CD4-positive, alpha-beta memory T cell (primary cell): ENCODE measurements around the gene EEPD1. TPM values are rescaled to one million over a fixed set of nuclear protein-coding genes. Genes with fewer than 3 reads are reported as not detected.

Source experiments
- CTCF ChIA-PET: fragments of 350-600 bp; sonication (Branson Sonifier 250); formaldehyde crosslinking; loops from one replicate; lab custom pipeline; 2021; ENCODE audit warnings: inconsistent platforms; ENCODE audit not compliant: partially characterized antibody; lab: Charles Lee
- POLR2A ChIA-PET: fragments of 350-600 bp; sonication (Branson Sonifier 250); formaldehyde crosslinking; loops from one replicate; lab custom pipeline; 2021; ENCODE audit not compliant: partially characterized antibody; lab: Charles Lee
- DNase-seq, 5 donors: peaks; one replicate each; pipeline versions ENCODE4 v3.0.0 to v3.0.0-alpha.2; 2020 to 2022; ENCODE audit warnings: mixed read lengths in 1 of 5
- H3K27ac ChIP-seq: one replicate; pipeline ENCODE4 v1.7.0; 2013; ENCODE audit warnings: low read depth, low read length
- H3K27me3 ChIP-seq: 2 replicates; pipeline ENCODE4 v1.7.0; 2013; ENCODE audit warnings: mild to moderate bottlenecking, low read length, moderate library complexity; ENCODE audit not compliant: insufficient read depth
- H3K36me3 ChIP-seq: 2 replicates; pipeline ENCODE4 v1.7.0; 2013; ENCODE audit warnings: mild to moderate bottlenecking, low read length, moderate library complexity; ENCODE audit not compliant: insufficient read depth
- H3K4me1 ChIP-seq: 2 replicates; pipeline ENCODE4 v1.7.0; 2013; ENCODE audit warnings: mild to moderate bottlenecking, low read length, moderate library complexity; ENCODE audit not compliant: insufficient read depth
- H3K4me3 ChIP-seq, 2 donors: one replicate each; pipeline ENCODE4 v1.7.0; 2013; ENCODE audit warnings: low read length in 2 of 2, mild to moderate bottlenecking in 1 of 2
- H3K9me3 ChIP-seq, 2 donors: one replicate each; pipeline ENCODE4 v1.7.0; 2013; ENCODE audit warnings: low read length in 2 of 2, control low read depth in 1 of 2; ENCODE audit not compliant: control insufficient read depth in 1 of 2
- H3K27ac Mint-ChIP-seq, 7 donors: one replicate each; pipeline ENCODE4 v1.8.0; 2020 to 2021; ENCODE audit warnings: mixed read lengths in 7 of 7, mild to moderate bottlenecking in 6 of 7, inconsistent platforms in 3 of 7, moderate library complexity in 3 of 7
- H3K27me3 Mint-ChIP-seq, 2 donors: one replicate each; pipeline ENCODE4 v1.8.0; 2020 to 2021; ENCODE audit warnings: mixed read lengths in 2 of 2
- H3K36me3 Mint-ChIP-seq, 2 donors: one replicate each; pipeline ENCODE4 v1.8.0; 2020 to 2021; ENCODE audit warnings: mixed read lengths in 2 of 2, inconsistent platforms in 1 of 2, mild to moderate bottlenecking in 1 of 2
- H3K4me1 Mint-ChIP-seq, 4 donors: one replicate each; pipeline ENCODE4 v1.8.0; 2020 to 2021; ENCODE audit warnings: mixed read lengths in 4 of 4, mild to moderate bottlenecking in 1 of 4
- H3K4me3 Mint-ChIP-seq, 8 donors: one replicate each; pipeline ENCODE4 v1.8.0; 2020 to 2021; ENCODE audit warnings: mixed read lengths in 8 of 8, mild to moderate bottlenecking in 7 of 8, moderate library complexity in 6 of 8, inconsistent platforms in 3 of 8
- H3K9me3 Mint-ChIP-seq, 8 donors: one replicate each; pipeline ENCODE4 v1.8.0; 2020 to 2021; ENCODE audit warnings: mixed read lengths in 8 of 8, mild to moderate bottlenecking in 5 of 8, inconsistent platforms in 3 of 8, moderate library complexity in 1 of 8
- intact Hi-C: fragments of 100-400 bp; cut with micrococcal nuclease; formaldehyde crosslinking; loops from one replicate; pipeline ENCODE4 v1.15.1; 2023
- polyA plus RNA-seq, 2 donors: library from polyadenylated mRNA; unstranded; fragments of 300-500 nt; fragmentation: Illumina TruSeq; gene quantifications; one replicate each; pipeline ENCODE4 v1.2.3, GENCODE V29; 2021
- total RNA-seq, 2 experiments: library from RNA; stranded (reverse); gene quantifications; one replicate each; pipeline ENCODE4 v1.2.3, GENCODE V29; 2021

EEPD1 gene
- total and polyA plus RNA-seq, 4 experiments from 2014 or later = 6.3 to 63.0 (median 25.2) TPM

- POLR2A ChIA-PET = no interaction called here
These were observed 158.5 kb downstream of the EEPD1 start for GRCh38 chr7:36311539-36311938.

GRCh38 chr7:36312064-36312914 is 159.2 kb downstream of the EEPD1 start:
- H3K4me1 Mint-ChIP-seq = peaks cover 2 to 6% (median 5%) of the 10 kb centered on the region in 4 donors
- H3K9me3 Mint-ChIP-seq = no peaks in the 10 kb centered on the region
- no peaks in the 10 kb centered on the region for H3K27me3 ChIP-seq
- CTCF ChIA-PET = no interaction called here
- POLR2A ChIA-PET = interaction anchor here (1.0 kb wide), 1 partner anchor 11 kb away, joined by 3 read pairs; no protein-coding TSS in a partner anchor
- H3K27ac Mint-ChIP-seq = peak overlapping the region in 6 of 7 donors; percentile 11 to 75 (median 59)
- intact Hi-C loops = no loop called here
- H3K9me3 ChIP-seq = no peaks in the 10 kb centered on the region
- DNase-seq = peak; percentile 43 to 49 (median 46)
- H3K4me3 ChIP-seq = no peak overlapping the region
- no peaks in the 10 kb centered on the region for H3K36me3 Mint-ChIP-seq
- no peaks in the 10 kb centered on the region for H3K27me3 Mint-ChIP-seq
- peak overlapping the region in 2 of 8 donors; percentile 1 to 42 for H3K4me3 Mint-ChIP-seq
- H3K36me3 ChIP-seq = no peaks in the 10 kb centered on the region
- peaks cover 3% of the 10 kb centered on the region for H3K4me1 ChIP-seq
- no peak overlapping the region for H3K27ac ChIP-seq

More at GRCh38 chr7:36311539-36311938, 158.5 kb downstream of the EEPD1 start:
- DNase-seq = no peak
- Mint-ChIP-seq H3K36me3 (no peaks in the 10 kb centered on the region), H3K4me3 (no peak overlapping the region), H3K27ac (no peak overlapping the region), H3K9me3 (no peaks in the 10 kb centered on the region), H3K4me1 (peaks cover 2 to 6% (median 5%) of the 10 kb centered on the region in 4 donors), H3K27me3 (no peaks in the 10 kb centered on the region)
- no peaks in the 10 kb centered on the region for H3K36me3 ChIP-seq
- H3K9me3 ChIP-seq = no peaks in the 10 kb centered on the region
- intact Hi-C loops = no loop called here
- no peaks in the 10 kb centered on the region for H3K27me3 ChIP-seq
- H3K4me1 ChIP-seq = peaks cover 3% of the 10 kb centered on the region
- no peak overlapping the region for H3K27ac ChIP-seq
- CTCF ChIA-PET = no interaction called here
- no peak overlapping the region for H3K4me3 ChIP-seq

GRCh38 chr7:36312915-36313334 is 159.9 kb downstream of the EEPD1 start:
- H3K27me3 Mint-ChIP-seq = no peaks in the 10 kb centered on the region
- H3K9me3 Mint-ChIP-seq = no peaks in the 10 kb centered on the region
- no peak for DNase-seq
- H3K4me3 Mint-ChIP-seq = no peak overlapping the region
- no peak overlapping the region for H3K27ac ChIP-seq
- H3K4me1 Mint-ChIP-seq = peaks cover 2 to 6% (median 5%) of the 10 kb centered on the region in 4 donors
- H3K4me1 ChIP-seq = peaks cover 3% of the 10 kb centered on the region
- POLR2A ChIA-PET = interaction anchor here (1.0 kb wide), 1 partner anchor 12 kb away, joined by 3 read pairs; no protein-coding TSS in a partner anchor
- no peaks in the 10 kb centered on the region for H3K36me3 Mint-ChIP-seq
- CTCF ChIA-PET = no interaction called here
- no peak overlapping the region for H3K4me3 ChIP-seq
- peak overlapping the region in 5 of 7 donors; percentile 25 to 75 (median 30) for H3K27ac Mint-ChIP-seq
- no peaks in the 10 kb centered on the region for H3K9me3 ChIP-seq
- no peaks in the 10 kb centered on the region for H3K27me3 ChIP-seq
- H3K36me3 ChIP-seq = no peaks in the 10 kb centered on the region
- intact Hi-C loops = no loop called here

- Mint-ChIP-seq H3K27me3 (no peaks in the 10 kb centered on the region), H3K4me3 (no peak overlapping the region), H3K36me3 (no peaks in the 10 kb centered on the region), H3K27ac (no peak overlapping the region), H3K4me1 (peaks cover 2 to 6% (median 5%) of the 10 kb centered on the region in 4 donors), H3K9me3 (no peaks in the 10 kb centered on the region)
- intact Hi-C loops = no loop called here
- H3K27ac ChIP-seq = no peak overlapping the region
- ChIA-PET POLR2A (interaction anchor here (0.6 to 1.0 kb wide), 2 partner anchors 13 to 18 kb away, joined by 3 read pairs; no protein-coding TSS in a partner anchor), CTCF (no interaction called here)
- H3K4me1 ChIP-seq = peaks cover 3% of the 10 kb centered on the region
- no peaks in the 10 kb centered on the region for H3K9me3 ChIP-seq
- no peak for DNase-seq
- H3K27me3 ChIP-seq = no peaks in the 10 kb centered on the region
- no peaks in the 10 kb centered on the region for H3K36me3 ChIP-seq
- H3K4me3 ChIP-seq = no peak overlapping the region
These were observed 160.6 kb downstream of the EEPD1 start for GRCh38 chr7:36313607-36314006.

GRCh38 chr7:36314491-36314890 is 161.4 kb downstream of the EEPD1 start:
- H3K4me1 Mint-ChIP-seq = peaks cover 2 to 6% (median 5%) of the 10 kb centered on the region in 4 donors
- CTCF ChIA-PET = interaction anchor here (2.1 to 2.5 kb wide), 2 partner anchors 10 to 21 kb away, joined by 5 read pairs; no protein-coding TSS in a partner anchor
- H3K36me3 Mint-ChIP-seq = no peaks in the 10 kb centered on the region
- Histone ChIP-seq H3K4me3 (no peak overlapping the region), H3K27ac (no peak overlapping the region), H3K9me3 (no peaks in the 10 kb centered on the region), H3K36me3 (no peaks in the 10 kb centered on the region), H3K4me1 (peaks cover 3% of the 10 kb centered on the region), H3K27me3 (no peaks in the 10 kb centered on the region)
- DNase-seq = no peak
- no peaks in the 10 kb centered on the region for H3K27me3 Mint-ChIP-seq
- POLR2A ChIA-PET = no interaction called here
- intact Hi-C loops = no loop called here
- no peaks in the 10 kb centered on the region for H3K9me3 Mint-ChIP-seq
- H3K4me3 Mint-ChIP-seq = no peak overlapping the region
- no peak overlapping the region for H3K27ac Mint-ChIP-seq

GRCh38 chr7:36315309-36315944 is 162.4 kb downstream of the EEPD1 start:
- intact Hi-C loops = no loop called here
- no peak overlapping the region for H3K4me3 ChIP-seq
- POLR2A ChIA-PET = interaction anchor here (0.7 kb wide), 1 partner anchor 13 kb away, joined by 3 read pairs; no protein-coding TSS in a partner anchor
- H3K27ac Mint-ChIP-seq = no peak overlapping the region
- no peaks in the 10 kb centered on the region for H3K27me3 Mint-ChIP-seq
- H3K9me3 ChIP-seq = no peaks in the 10 kb centered on the region
- H3K36me3 ChIP-seq = no peaks in the 10 kb centered on the region
- no peaks in the 10 kb centered on the region for H3K9me3 Mint-ChIP-seq
- no peak overlapping the region for H3K27ac ChIP-seq
- DNase-seq = no peak
- no peak overlapping the region for H3K4me3 Mint-ChIP-seq
- CTCF ChIA-PET = interaction anchor here (0.5 to 4.3 kb wide), 5 partner anchors 11 to 330 kb away, joined by 3 to 45 read pairs (median 5); no protein-coding TSS in a partner anchor
- no peaks in the 10 kb centered on the region for H3K27me3 ChIP-seq
- peaks cover 2 to 6% (median 5%) of the 10 kb centered on the region in 4 donors for H3K4me1 Mint-ChIP-seq
- no peaks in the 10 kb centered on the region for H3K36me3 Mint-ChIP-seq
- peaks cover 3% of the 10 kb centered on the region for H3K4me1 ChIP-seq

GRCh38 chr7:36316319-36316718 is 163.3 kb downstream of the EEPD1 start:
- intact Hi-C loops = no loop called here
- CTCF ChIA-PET = interaction anchor here (2.1 to 5.6 kb wide), 4 partner anchors 12 to 331 kb away, joined by 5 to 56 read pairs (median 25); no protein-coding TSS in a partner anchor

More at GRCh38 chr7:36316319-36316718, 163.3 kb downstream of the EEPD1 start:
- no peak for DNase-seq
- Mint-ChIP-seq H3K36me3 (no peaks in the 10 kb centered on the region), H3K27ac (no peak overlapping the region), H3K9me3 (no peaks in the 10 kb centered on the region), H3K27me3 (no peaks in the 10 kb centered on the region), H3K4me1 (peaks cover 2 to 6% (median 5%) of the 10 kb centered on the region in 4 donors), H3K4me3 (no peak overlapping the region)
- no peak overlapping the region for H3K4me3 ChIP-seq
- no peaks in the 10 kb centered on the region for H3K36me3 ChIP-seq
- H3K9me3 ChIP-seq = no peaks in the 10 kb centered on the region
- no peaks in the 10 kb centered on the region for H3K27me3 ChIP-seq
- POLR2A ChIA-PET = no interaction called here
- H3K4me1 ChIP-seq = peaks cover 3% of the 10 kb centered on the region
- H3K27ac ChIP-seq = no peak overlapping the region
